ENCODE data around the gene BTBD16.

BTBD16 gene

GRCh38 chr10:122306282-122306681, 35.2 kb downstream of the BTBD16 start:
- no peak for TF ChIP-seq BHLHE40 (IDR thresholded peaks at IDR 0.05; ENCODE audit: borderline replicate concordance)
- no peak for TF ChIP-seq CTBP1 (IDR thresholded peaks at IDR 0.05; ENCODE audit: borderline replicate concordance)
- TF ChIP-seq FOXK2 (IDR thresholded peaks at IDR 0.05): no peak
- ChIA-PET POLR2A (no interaction called here), CTCF (interaction anchor here (1.1 kb wide), 1 partner anchor 129 kb away, joined by 4 read pairs; no protein-coding TSS in a partner anchor)

GRCh38 chr10:122306744-122307143, 35.6 kb downstream of the BTBD16 start:
- no peak for DNase-seq (ENCODE audit: extremely low spot score)
- ChIA-PET POLR2A (no interaction called here), CTCF (interaction anchor here (1.1 kb wide), 1 partner anchor 129 kb away, joined by 4 read pairs; no protein-coding TSS in a partner anchor)
- no peak for TF ChIP-seq ELF4 (IDR thresholded peaks at IDR 0.05)
- no peak for TF ChIP-seq HDGF (IDR thresholded peaks at IDR 0.05; ENCODE audit: borderline replicate concordance)
- no peak for TF ChIP-seq PKNOX1 (IDR thresholded peaks at IDR 0.05)
- TF ChIP-seq NFRKB (IDR thresholded peaks at IDR 0.05): no peak
- no peak for TF ChIP-seq FOXK2 (IDR thresholded peaks at IDR 0.05)
- no peak for TF ChIP-seq FOXA1 (IDR thresholded peaks at IDR 0.05)
- TF ChIP-seq SUZ12 (IDR thresholded peaks at IDR 0.05): no peak
- no peak for TF ChIP-seq ARNT (IDR thresholded peaks at IDR 0.05)
- no peak for TF ChIP-seq CTBP1 (IDR thresholded peaks at IDR 0.05; ENCODE audit: borderline replicate concordance)
- no peak for TF ChIP-seq BHLHE40 (IDR thresholded peaks at IDR 0.05; ENCODE audit: borderline replicate concordance)
- no peak for TF ChIP-seq FOXM1 (IDR thresholded peaks at IDR 0.05; ENCODE audit: borderline replicate concordance)
- no peak for TF ChIP-seq ZNF384 (IDR thresholded peaks at IDR 0.05)
- no peak for TF ChIP-seq SP1 (IDR thresholded peaks at IDR 0.05)
- TF ChIP-seq TARDBP (IDR thresholded peaks at IDR 0.05): no peak
- TF ChIP-seq LEF1 (IDR thresholded peaks at IDR 0.05; ENCODE audit: borderline replicate concordance): no peak
- TF ChIP-seq L3MBTL2 (conservative IDR thresholded peaks at IDR 0.05): no peak

More at GRCh38 chr10:122306282-122306681, 35.2 kb downstream of the BTBD16 start:
- no peak for DNase-seq (ENCODE audit: extremely low spot score)

- ChIA-PET CTCF (interaction anchor here (1.1 to 1.6 kb wide), 3 partner anchors 9 to 258 kb away, joined by 3 to 6 read pairs (median 4); no protein-coding TSS in a partner anchor), POLR2A (interaction anchor here (0.9 kb wide), 1 partner anchor 32 kb away, joined by 3 read pairs; no protein-coding TSS in a partner anchor)
- TF ChIP-seq FOXK2 (IDR thresholded peaks at IDR 0.05) (no peak), NFRKB (IDR thresholded peaks at IDR 0.05) (no peak), HDGF (IDR thresholded peaks at IDR 0.05; ENCODE audit: borderline replicate concordance) (no peak), BHLHE40 (IDR thresholded peaks at IDR 0.05; ENCODE audit: borderline replicate concordance) (no peak), LEF1 (IDR thresholded peaks at IDR 0.05; ENCODE audit: borderline replicate concordance) (no peak), CTBP1 (IDR thresholded peaks at IDR 0.05; ENCODE audit: borderline replicate concordance) (no peak; the same call in 1 of the 2 replicates), ELF4 (IDR thresholded peaks at IDR 0.05) (no peak), FOXM1 (IDR thresholded peaks at IDR 0.05; ENCODE audit: borderline replicate concordance) (no peak), SUZ12 (IDR thresholded peaks at IDR 0.05) (no peak), PKNOX1 (IDR thresholded peaks at IDR 0.05) (no peak), L3MBTL2 (conservative IDR thresholded peaks at IDR 0.05) (no peak), SP1 (IDR thresholded peaks at IDR 0.05) (no peak), ZNF384 (IDR thresholded peaks at IDR 0.05) (no peak), TARDBP (IDR thresholded peaks at IDR 0.05) (no peak), FOXA1 (IDR thresholded peaks at IDR 0.05) (no peak), ARNT (IDR thresholded peaks at IDR 0.05) (no peak)
- DNase-seq (ENCODE audit: extremely low spot score): peak; percentile 55
Measured at GRCh38 chr10:122307669-122308416, 36.7 kb downstream of the BTBD16 start.

- CTCF ChIA-PET: interaction anchor here (0.5 to 1.6 kb wide), 3 partner anchors 9 to 126 kb away, joined by 4 to 6 read pairs (median 4); no protein-coding TSS in a partner anchor
- TF ChIP-seq HDGF (IDR thresholded peaks at IDR 0.05; ENCODE audit: borderline replicate concordance): no peak
- TF ChIP-seq FOXK2 (IDR thresholded peaks at IDR 0.05): no peak
- no peak for TF ChIP-seq NFRKB (IDR thresholded peaks at IDR 0.05)
- TF ChIP-seq FOXM1 (IDR thresholded peaks at IDR 0.05; ENCODE audit: borderline replicate concordance): no peak
- TF ChIP-seq FOXA1 (IDR thresholded peaks at IDR 0.05): no peak
- no peak for TF ChIP-seq CTBP1 (IDR thresholded peaks at IDR 0.05; ENCODE audit: borderline replicate concordance)
- TF ChIP-seq ZNF384 (IDR thresholded peaks at IDR 0.05): no peak
- no peak for TF ChIP-seq SP1 (IDR thresholded peaks at IDR 0.05)
- TF ChIP-seq BHLHE40 (IDR thresholded peaks at IDR 0.05; ENCODE audit: borderline replicate concordance): no peak
- no peak for TF ChIP-seq LEF1 (IDR thresholded peaks at IDR 0.05; ENCODE audit: borderline replicate concordance)
- no peak for TF ChIP-seq ARNT (IDR thresholded peaks at IDR 0.05)
- TF ChIP-seq PKNOX1 (IDR thresholded peaks at IDR 0.05): no peak
- TF ChIP-seq L3MBTL2 (conservative IDR thresholded peaks at IDR 0.05): no peak
- no peak for TF ChIP-seq SUZ12 (IDR thresholded peaks at IDR 0.05)
- TF ChIP-seq TARDBP (IDR thresholded peaks at IDR 0.05): no peak
- TF ChIP-seq ELF4 (IDR thresholded peaks at IDR 0.05): no peak
- POLR2A ChIA-PET: interaction anchor here (0.9 kb wide), 1 partner anchor 31 kb away, joined by 3 read pairs; no protein-coding TSS in a partner anchor
- no peak for DNase-seq (ENCODE audit: extremely low spot score)
Measured at GRCh38 chr10:122308417-122309141, 37.5 kb downstream of the BTBD16 start.

All from HEK293T (cell line).